GM18508 (cell line): ENCODE measurements around the gene NUP42.
"Not testable (repeated sequence)": the region's sequence is repeated elsewhere in the genome, so short reads cannot be mapped to it uniquely, and the experiment has no call there.

Experiments used
- ATAC-seq: cut with Tn5 transposase; IDR thresholded peaks from one replicate; pipeline ENCODE4 v1.9.1; 2021; ENCODE audit warnings: moderate number of reproducible peaks; ENCODE audit not compliant: insufficient read depth, unreplicated experiment

NUP42 gene

GRCh38 chr7:23197745-23198144 lies 15.9 kb downstream of the NUP42 start:
- ATAC-seq = not testable (repeated sequence)

DNA sequence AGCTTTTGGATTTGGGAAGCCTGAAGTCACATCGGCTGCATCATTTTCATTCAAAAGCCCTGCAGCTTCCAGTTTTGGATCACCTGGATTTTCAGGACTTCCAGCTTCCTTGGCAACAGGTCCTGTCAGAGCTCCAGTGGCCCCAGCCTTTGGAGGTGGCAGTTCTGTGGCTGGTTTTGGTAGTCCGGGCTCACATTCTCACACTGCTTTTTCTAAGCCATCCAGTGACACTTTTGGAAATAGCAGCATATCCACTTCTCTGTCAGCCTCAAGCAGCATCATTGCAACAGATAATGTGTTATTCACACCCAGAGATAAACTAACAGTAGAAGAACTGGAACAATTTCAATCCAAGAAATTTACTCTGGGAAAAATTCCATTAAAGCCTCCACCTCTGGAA lies 18.5 kb downstream of the NUP42 start:
- no peak for ATAC-seq

DNA sequence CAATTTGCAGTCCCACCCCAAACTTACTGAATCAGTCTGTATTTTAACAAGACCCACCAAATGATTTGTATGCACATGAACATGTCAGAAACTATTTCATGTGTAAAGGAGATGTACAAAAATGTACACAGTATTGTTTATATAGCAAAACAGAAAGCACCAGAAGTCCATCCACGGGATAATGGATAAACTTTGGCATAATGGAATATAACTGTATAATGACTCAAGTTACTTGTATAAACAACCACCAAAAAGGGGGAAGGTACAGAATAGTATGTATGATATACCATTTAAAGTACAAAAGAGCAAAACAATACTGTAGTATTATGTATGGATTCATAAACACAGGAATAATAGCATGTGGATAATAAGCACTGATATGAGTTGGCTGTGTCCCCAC lies 22.4 kb downstream of the NUP42 start:
- no peak for ATAC-seq

- ATAC-seq = no peak
Observed at GRCh38 chr7:23205577-23205908, 23.7 kb downstream of the NUP42 start.

GRCh38 chr7:23205909-23206767 lies 24.3 kb downstream of the NUP42 start:
- no peak for ATAC-seq

GRCh38 chr7:23207021-23207420 lies 25.2 kb downstream of the NUP42 start:
- ATAC-seq = no peak

- ATAC-seq = no peak
Observed at GRCh38 chr7:23207884-23208283, 26.0 kb downstream of the NUP42 start.

DNA sequence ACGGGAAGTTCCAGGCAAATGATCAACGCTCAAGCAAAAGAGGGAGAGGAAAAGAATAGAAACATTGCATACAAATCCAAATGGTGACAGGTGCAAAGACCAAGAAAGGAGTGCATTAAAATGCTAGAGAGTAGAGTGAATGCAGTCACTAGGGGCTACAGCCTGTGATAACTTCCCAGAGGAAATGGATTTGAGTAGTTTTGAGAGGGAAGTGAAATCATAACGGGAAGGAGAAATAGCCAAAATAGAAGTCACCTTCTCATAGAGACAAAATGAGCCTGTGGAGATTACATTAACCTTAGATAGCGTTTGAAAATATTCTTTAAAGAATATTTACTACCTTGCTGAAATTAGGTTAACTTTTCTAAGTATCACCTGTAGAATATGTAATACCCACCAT lies 26.5 kb downstream of the NUP42 start:
- ATAC-seq = no peak

DNA sequence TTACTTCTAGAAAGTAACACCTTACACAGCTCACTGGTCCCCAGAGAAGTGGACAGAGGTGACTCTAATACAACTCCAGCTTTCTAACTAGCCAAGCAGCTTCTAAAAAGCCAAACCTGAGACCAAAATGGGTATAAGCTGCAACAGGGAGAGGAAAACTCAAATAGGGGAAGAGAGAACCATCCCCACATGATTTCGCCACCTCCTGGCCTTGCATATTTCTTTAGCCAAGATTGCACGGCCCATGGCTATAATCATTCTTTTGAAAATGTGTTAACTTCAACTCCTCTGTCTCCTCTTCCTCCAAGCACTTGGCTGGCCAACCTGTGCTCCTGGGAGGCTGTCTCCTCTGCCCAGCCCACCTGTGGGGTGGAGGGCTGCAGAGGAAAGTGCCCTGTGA lies 28.7 kb downstream of the NUP42 start:
- no peak for ATAC-seq

- no peak for ATAC-seq
Observed at GRCh38 chr7:23211589-23211988, 29.7 kb downstream of the NUP42 start.

GRCh38 chr7:23212395-23212794 lies 30.5 kb downstream of the NUP42 start:
- no peak for ATAC-seq

- ATAC-seq = no peak
Observed at GRCh38 chr7:23212841-23213240, 31.0 kb downstream of the NUP42 start.

- ATAC-seq = no peak
Observed at GRCh38 chr7:23213755-23214154, 31.9 kb downstream of the NUP42 start.

DNA sequence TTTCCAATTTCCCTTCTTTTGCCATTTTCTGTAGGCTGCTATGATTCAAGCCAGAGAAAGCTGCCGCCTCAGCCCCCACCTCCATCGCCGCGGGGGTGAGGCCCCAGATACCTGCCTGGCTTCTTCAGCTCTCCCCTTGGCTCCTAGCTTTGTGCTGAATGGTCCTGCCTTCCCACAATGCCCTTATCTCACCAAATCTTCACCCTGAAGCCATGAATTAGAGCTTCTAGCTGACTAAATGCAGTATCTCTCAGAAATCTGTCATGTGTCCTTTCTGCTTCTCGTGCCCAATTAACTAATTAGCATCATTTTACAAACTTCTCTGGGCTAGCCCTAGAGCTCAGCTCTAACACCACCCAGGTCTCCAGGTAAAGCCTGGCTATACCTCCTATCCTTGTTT lies 32.6 kb downstream of the NUP42 start:
- no peak for ATAC-seq

DNA sequence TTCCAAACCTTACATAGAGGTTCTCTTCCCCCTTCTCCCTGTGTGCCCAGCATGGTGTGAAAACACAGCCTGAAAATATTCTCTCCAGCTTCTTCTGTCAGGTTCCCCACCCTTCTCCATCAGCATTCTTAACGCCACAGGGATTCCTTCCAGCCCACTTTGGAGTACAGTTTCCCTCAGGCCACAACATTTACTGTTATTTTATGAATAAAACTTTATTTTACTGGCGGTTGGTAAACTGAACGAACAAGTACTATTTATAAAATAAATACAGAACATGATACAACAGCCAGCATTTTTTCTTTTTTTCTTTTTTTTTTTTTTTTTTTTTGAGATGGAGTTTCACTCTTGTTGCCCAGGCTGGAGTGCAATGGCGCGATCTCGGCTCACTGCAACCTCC lies 33.1 kb downstream of the NUP42 start:
- no peak for ATAC-seq

GRCh38 chr7:23216021-23216420 lies 34.2 kb downstream of the NUP42 start:
- no peak for ATAC-seq

DNA sequence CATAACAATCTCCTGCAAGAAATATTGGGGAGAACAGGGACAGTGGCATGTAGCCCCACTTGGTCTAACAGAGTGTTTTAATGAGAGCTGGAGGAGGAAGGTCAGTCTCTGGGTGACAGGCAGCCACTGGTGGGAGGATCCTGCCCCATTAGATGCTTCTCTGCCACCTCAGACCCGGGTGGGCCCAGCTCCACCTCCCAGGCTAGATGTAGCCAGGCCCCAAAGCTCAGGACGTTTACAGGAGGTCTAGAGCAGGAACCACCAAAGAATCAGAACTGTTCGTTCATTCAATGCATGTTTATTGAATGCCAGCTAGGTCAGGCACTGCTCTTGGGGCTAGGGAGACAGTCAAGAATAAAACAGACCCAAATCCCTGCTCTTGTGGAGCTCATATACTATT lies 36.3 kb downstream of the NUP42 start:
- no peak for ATAC-seq

GRCh38 chr7:23220690-23221305 lies 39.0 kb downstream of the NUP42 start:
- ATAC-seq = no peak

DNA sequence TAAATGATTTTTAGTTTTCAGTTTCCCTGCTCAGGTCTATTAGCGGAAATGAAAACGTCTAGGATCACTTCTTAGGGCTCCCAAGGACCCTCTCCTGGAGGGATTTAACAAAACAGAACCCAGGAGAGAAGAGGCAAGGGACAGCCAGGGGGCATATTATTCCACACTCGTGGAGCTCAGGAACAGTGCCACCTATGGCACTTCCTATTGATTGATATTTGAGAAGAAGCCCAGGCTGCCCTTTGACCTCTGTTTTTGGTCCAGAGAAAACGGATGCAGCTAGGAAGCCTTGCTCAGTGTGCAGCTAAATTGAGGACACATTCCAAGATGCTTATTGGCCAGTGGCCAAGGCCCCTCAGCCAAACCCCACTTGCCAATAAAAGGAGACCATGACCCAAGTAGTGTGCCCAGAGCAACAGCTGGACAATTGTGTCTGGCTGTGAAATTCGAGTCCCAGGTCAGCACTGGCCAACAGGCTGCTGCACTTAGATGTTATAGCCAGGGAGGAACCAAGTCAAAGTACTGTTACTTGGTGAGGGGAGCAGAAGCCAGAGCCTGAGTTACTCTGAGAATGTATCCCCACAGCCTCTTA lies 40.7 kb downstream of the NUP42 start:
- no peak for ATAC-seq

- ATAC-seq = not testable (repeated sequence)
Observed at GRCh38 chr7:23224364-23224763, 42.5 kb downstream of the NUP42 start.

GRCh38 chr7:23226844-23227450 lies 45.1 kb downstream of the NUP42 start:
- no peak for ATAC-seq
